ENCODE measurements around the gene JAKMIP1. TPM values are rescaled to one million over a fixed set of nuclear protein-coding genes. Genes with fewer than 3 reads are reported as not detected.

The JAKMIP1 gene
- total RNA-seq, 1 experiment from 2014 or later = not detected

DNA sequence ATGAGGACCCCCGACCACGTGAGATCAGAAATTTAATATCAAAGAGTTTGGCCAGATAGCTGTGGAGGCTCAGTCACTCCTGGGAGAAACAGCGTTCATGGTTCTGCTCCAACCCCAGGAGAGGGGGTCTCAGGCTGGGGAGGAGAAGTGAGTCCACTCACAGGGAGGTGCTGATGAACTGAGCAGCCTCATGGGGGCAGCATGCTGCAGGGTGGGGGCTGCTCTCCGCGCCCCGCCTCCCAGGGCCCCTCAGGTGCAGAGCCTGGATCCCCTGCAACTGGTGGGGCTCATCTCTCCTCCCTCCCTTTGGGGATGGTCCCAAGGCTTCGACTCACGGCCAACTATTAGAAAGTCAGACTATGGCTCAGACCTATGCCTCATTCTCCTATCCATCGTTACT is 155.5 kb downstream of the JAKMIP1 start:
- TF ChIP-seq, protein P1, sequence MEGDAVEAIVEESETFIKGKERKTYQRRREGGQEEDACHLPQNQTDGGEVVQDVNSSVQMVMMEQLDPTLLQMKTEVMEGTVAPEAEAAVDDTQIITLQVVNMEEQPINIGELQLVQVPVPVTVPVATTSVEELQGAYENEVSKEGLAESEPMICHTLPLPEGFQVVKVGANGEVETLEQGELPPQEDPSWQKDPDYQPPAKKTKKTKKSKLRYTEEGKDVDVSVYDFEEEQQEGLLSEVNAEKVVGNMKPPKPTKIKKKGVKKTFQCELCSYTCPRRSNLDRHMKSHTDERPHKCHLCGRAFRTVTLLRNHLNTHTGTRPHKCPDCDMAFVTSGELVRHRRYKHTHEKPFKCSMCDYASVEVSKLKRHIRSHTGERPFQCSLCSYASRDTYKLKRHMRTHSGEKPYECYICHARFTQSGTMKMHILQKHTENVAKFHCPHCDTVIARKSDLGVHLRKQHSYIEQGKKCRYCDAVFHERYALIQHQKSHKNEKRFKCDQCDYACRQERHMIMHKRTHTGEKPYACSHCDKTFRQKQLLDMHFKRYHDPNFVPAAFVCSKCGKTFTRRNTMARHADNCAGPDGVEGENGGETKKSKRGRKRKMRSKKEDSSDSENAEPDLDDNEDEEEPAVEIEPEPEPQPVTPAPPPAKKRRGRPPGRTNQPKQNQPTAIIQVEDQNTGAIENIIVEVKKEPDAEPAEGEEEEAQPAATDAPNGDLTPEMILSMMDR (IDR thresholded peaks at IDR 0.05; ENCODE audit: unreplicated experiment) = no peak
- intact Hi-C loops (cut with micrococcal nuclease; ENCODE audit: unreplicated experiment) = no loop called here
- H3K4me3 Mint-ChIP-seq (ENCODE audit: low read depth, unreplicated experiment) = no peak overlapping the region
- H3K27me3 Mint-ChIP-seq (ENCODE audit: unreplicated experiment) = peaks cover 53% of the 10 kb centered on the region
- DNase-seq = no peak
- H3K9me3 Mint-ChIP-seq (ENCODE audit: low read depth, unreplicated experiment) = no peaks in the 10 kb centered on the region
- no peaks in the 10 kb centered on the region for H3K36me3 Mint-ChIP-seq (ENCODE audit: insufficient read depth, unreplicated experiment)
- BruUV-seq (replicated peaks) = no TSS peak
- no peaks in the 10 kb centered on the region for H3K4me1 Mint-ChIP-seq (ENCODE audit: low read depth, unreplicated experiment)
- no peak overlapping the region for H3K27ac Mint-ChIP-seq (ENCODE audit: unreplicated experiment)
- CTCF ChIA-PET = no interaction called here

DNA sequence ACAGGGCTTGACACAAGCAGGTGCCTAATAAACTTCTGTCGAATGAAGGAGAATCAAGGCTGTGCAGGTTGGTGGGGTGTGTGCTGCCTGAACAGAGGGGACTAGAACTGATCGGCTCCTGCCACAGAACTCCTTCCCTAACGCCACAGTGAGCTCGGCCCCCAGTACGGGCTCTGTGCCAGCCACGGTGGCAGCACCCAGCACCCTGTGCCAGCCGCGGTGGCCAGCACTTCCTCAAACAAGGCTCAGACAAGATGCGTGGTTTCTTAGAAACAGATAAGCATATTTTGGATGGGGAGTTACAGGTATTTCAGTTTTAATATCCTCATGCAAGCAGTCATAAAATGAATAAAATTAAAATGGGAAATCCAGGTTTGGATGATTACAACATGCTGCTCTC is 156.1 kb downstream of the JAKMIP1 start:
- Mint-ChIP-seq H3K4me3 (ENCODE audit: low read depth, unreplicated experiment) (no peak overlapping the region), H3K9me3 (ENCODE audit: low read depth, unreplicated experiment) (no peaks in the 10 kb centered on the region), H3K27me3 (ENCODE audit: unreplicated experiment) (peaks cover 53% of the 10 kb centered on the region), H3K4me1 (ENCODE audit: low read depth, unreplicated experiment) (no peaks in the 10 kb centered on the region), H3K36me3 (ENCODE audit: insufficient read depth, unreplicated experiment) (no peaks in the 10 kb centered on the region), H3K27ac (ENCODE audit: unreplicated experiment) (no peak overlapping the region)
- no peak for DNase-seq
- CTCF ChIA-PET = no interaction called here
- intact Hi-C loops (cut with micrococcal nuclease; ENCODE audit: unreplicated experiment) = no loop called here
- no TSS peak for BruUV-seq (replicated peaks)
- TF ChIP-seq, protein P1 (IDR thresholded peaks at IDR 0.05; ENCODE audit: unreplicated experiment) = no peak

DNA sequence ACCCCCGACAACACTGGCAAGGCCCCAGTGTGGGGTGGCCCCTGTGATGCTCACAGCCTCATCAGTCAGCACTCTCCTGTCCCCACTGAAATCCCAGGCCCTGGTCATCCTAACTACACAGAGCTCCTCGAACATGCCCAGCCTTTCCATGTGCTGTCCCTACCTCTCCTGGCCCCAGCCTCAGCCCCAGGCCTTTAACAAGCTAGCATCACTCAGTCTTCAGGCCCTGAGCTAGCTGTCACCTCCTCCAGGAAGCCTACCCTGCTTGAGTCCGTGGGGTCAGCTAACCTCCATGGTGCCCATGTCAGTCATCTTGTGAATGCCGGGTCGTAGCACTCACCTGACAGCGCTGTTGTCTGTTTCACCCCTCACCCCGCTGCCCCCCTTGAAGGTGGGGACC is 156.5 kb downstream of the JAKMIP1 start:
- Mint-ChIP-seq H3K4me1 (ENCODE audit: low read depth, unreplicated experiment) (no peaks in the 10 kb centered on the region), H3K9me3 (ENCODE audit: low read depth, unreplicated experiment) (no peaks in the 10 kb centered on the region), H3K36me3 (ENCODE audit: insufficient read depth, unreplicated experiment) (no peaks in the 10 kb centered on the region), H3K27me3 (ENCODE audit: unreplicated experiment) (peaks cover 53% of the 10 kb centered on the region), H3K27ac (ENCODE audit: unreplicated experiment) (no peak overlapping the region), H3K4me3 (ENCODE audit: low read depth, unreplicated experiment) (no peak overlapping the region)
- intact Hi-C loops (cut with micrococcal nuclease; ENCODE audit: unreplicated experiment) = no loop called here
- DNase-seq = no peak
- TF ChIP-seq, protein P1 (IDR thresholded peaks at IDR 0.05; ENCODE audit: unreplicated experiment) = no peak
- CTCF ChIA-PET = no interaction called here
- BruUV-seq (replicated peaks) = no TSS peak

DNA sequence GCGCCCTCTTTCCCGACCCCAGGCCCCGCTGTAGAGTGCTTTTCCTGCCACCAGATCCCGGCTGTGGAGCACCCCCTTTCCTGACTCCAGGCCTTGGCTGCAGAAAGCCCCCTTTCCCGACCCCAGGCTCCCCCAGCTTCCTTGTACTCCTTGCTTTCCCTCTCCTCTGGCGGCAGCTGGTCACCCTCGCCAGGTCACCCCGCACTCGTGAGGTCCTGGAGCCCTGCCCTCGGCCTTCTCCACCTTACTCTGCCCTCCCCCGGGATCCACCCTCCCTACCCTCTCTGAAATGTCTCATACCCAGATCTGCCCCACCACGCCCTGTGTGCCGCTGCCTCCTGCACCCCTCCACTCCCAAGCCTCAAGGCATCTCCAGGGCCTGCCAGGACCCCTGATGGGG is 157.2 kb downstream of the JAKMIP1 start:
- H3K4me1 Mint-ChIP-seq (ENCODE audit: low read depth, unreplicated experiment) = no peaks in the 10 kb centered on the region
- no peak overlapping the region for H3K4me3 Mint-ChIP-seq (ENCODE audit: low read depth, unreplicated experiment)
- CTCF ChIA-PET = no interaction called here
- no peak overlapping the region for H3K27ac Mint-ChIP-seq (ENCODE audit: unreplicated experiment)
- no peaks in the 10 kb centered on the region for H3K36me3 Mint-ChIP-seq (ENCODE audit: insufficient read depth, unreplicated experiment)
- peaks cover 53% of the 10 kb centered on the region for H3K27me3 Mint-ChIP-seq (ENCODE audit: unreplicated experiment)
- BruUV-seq (replicated peaks) = no TSS peak
- TF ChIP-seq, protein P1 (IDR thresholded peaks at IDR 0.05; ENCODE audit: unreplicated experiment) = no peak
- DNase-seq = no peak
- H3K9me3 Mint-ChIP-seq (ENCODE audit: low read depth, unreplicated experiment) = no peaks in the 10 kb centered on the region
- intact Hi-C loops (cut with micrococcal nuclease; ENCODE audit: unreplicated experiment) = no loop called here

All from Calu3 (cell line).